Measurements from ENCODE around the gene ADCY2. TPM values are rescaled to one million over a fixed set of nuclear protein-coding genes. Genes with fewer than 3 reads are reported as not detected.

ADCY2 gene
- total RNA-seq, 1 experiment from 2014 or later = 31.3 TPM

DNA sequence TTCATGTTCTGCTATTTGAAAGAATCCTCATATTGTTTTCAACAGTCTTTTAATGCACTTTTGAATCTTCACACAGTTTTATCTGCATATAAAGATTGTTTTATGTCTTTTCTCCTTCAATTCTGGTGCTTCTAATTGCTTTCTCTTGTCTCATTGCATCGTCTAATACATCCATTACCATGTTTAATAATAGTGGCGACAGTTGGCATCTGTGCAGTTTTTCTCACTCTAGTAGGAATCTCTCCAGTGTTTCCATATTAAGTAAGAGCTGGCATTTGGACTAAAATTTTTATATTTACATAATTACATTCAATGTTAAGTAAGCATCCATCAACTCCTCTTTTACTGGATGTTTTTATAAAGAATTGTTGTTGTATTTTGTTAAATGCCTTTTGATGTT lies 49.9 kb downstream of the ADCY2 start:
- peaks cover 0 to 14% (median 3%) of the 10 kb centered on the region in 3 experiments; a peak in 3 of 7 replicates for H3K36me3 Mint-ChIP-seq (ENCODE audit: insufficient read depth in 1 of 3, low read depth in 3 of 3)
- Histone ChIP-seq H4K91ac (ENCODE audit: insufficient read length, low read depth, low read length) (no peak overlapping the region), H3K23ac (ENCODE audit: insufficient read length, low read depth, low read length) (no peak overlapping the region), H3K56ac (ENCODE audit: insufficient read length, low read depth, low read length) (no peak overlapping the region), H4K8ac (replicated peaks; ENCODE audit: insufficient read length, low read depth, low read length) (no peak overlapping the region), H3K9ac (ENCODE audit: extremely low read depth, insufficient read length, low read length) (no peak overlapping the region), H3T11ph (ENCODE audit: low read length) (no peak overlapping the region), H3K14ac (ENCODE audit: insufficient read depth, low read length) (no peak overlapping the region), H2AFZ (ENCODE audit: low read length) (no peak overlapping the region), H3K79me2 (ENCODE audit: insufficient read depth, low read length) (peaks cover 4% of the 10 kb centered on the region; the same call in 1 of the 2 replicates), H2BK120ac (ENCODE audit: low read depth, low read length, poor library complexity, severe bottlenecking) (no peak overlapping the region), H2BK15ac (ENCODE audit: low read depth, low read length) (no peak overlapping the region), H3K9me3 (ENCODE audit: control insufficient read depth, low read depth, low read length) (no peaks in the 10 kb centered on the region), H2BK5ac (ENCODE audit: insufficient read length, low read length) (no peak overlapping the region), H3K4me2 (ENCODE audit: insufficient read depth, insufficient read length, low read length) (no peak overlapping the region), H2BK20ac (ENCODE audit: low read depth, low read length, poor library complexity, severe bottlenecking) (no peak overlapping the region), H3K27ac (ENCODE audit: insufficient read length, low read depth, low read length) (no peak overlapping the region), H4K20me1 (ENCODE audit: control insufficient read depth, insufficient read depth, insufficient read length) (no peaks in the 10 kb centered on the region), H3K79me1 (ENCODE audit: insufficient read depth, low read depth, low read length, poor library complexity, severe bottlenecking) (peaks cover 3% of the 10 kb centered on the region), H4K5ac (ENCODE audit: insufficient read length, low read depth, low read length) (no peak overlapping the region), H2AK5ac (ENCODE audit: insufficient read length, low read length) (no peak overlapping the region), H3K4me1 (ENCODE audit: insufficient read depth, low read length) (no peaks in the 10 kb centered on the region), H3K4ac (ENCODE audit: low read depth, low read length) (no peak overlapping the region), H3K23me2 (ENCODE audit: insufficient read length, low read depth, low read length, poor library complexity, severe bottlenecking) (no peaks in the 10 kb centered on the region), H2BK12ac (ENCODE audit: insufficient read length, low read depth, low read length) (no peak overlapping the region), H3K18ac (ENCODE audit: insufficient read length, low read depth, low read length) (no peak overlapping the region), H3K27me3 (ENCODE audit: insufficient read depth, low read length) (no peaks in the 10 kb centered on the region)
- no peak overlapping the region for H3K27ac Mint-ChIP-seq
- DNase-seq = no peak
- H3K9me3 Mint-ChIP-seq = peaks cover 0 to 5% of the 10 kb centered on the region in 2 experiments; a peak in 2 of 5 replicates
- no peak overlapping the region for H3K4me3 Mint-ChIP-seq
- no CpG with 5 or more reads among the region's 2 CpGs for WGBS (ENCODE audit: extremely low coverage, insufficient read length, low lambda C conversion rate)
- TF ChIP-seq, protein P1, sequence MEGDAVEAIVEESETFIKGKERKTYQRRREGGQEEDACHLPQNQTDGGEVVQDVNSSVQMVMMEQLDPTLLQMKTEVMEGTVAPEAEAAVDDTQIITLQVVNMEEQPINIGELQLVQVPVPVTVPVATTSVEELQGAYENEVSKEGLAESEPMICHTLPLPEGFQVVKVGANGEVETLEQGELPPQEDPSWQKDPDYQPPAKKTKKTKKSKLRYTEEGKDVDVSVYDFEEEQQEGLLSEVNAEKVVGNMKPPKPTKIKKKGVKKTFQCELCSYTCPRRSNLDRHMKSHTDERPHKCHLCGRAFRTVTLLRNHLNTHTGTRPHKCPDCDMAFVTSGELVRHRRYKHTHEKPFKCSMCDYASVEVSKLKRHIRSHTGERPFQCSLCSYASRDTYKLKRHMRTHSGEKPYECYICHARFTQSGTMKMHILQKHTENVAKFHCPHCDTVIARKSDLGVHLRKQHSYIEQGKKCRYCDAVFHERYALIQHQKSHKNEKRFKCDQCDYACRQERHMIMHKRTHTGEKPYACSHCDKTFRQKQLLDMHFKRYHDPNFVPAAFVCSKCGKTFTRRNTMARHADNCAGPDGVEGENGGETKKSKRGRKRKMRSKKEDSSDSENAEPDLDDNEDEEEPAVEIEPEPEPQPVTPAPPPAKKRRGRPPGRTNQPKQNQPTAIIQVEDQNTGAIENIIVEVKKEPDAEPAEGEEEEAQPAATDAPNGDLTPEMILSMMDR (conservative IDR thresholded peaks at IDR 0.05) = no peak
- no peaks in the 10 kb centered on the region for H3K27me3 Mint-ChIP-seq (ENCODE audit: low read depth)
- H3K4me1 Mint-ChIP-seq = peaks cover 14% of the 10 kb centered on the region in 2 experiments

Measured in H9 (cell line).